Activated naive CD8-positive, alpha-beta T cell treated with anti-CD3 and anti-CD28 coated beads, Interleukin-2, amount 10 ng/mL, durations not matched to agents 7 days and 5 days (primary cell): ENCODE results near the gene ST3GAL4. TPM values are rescaled to one million over a fixed set of nuclear protein-coding genes. Genes with fewer than 3 reads are reported as not detected.

Experiments
- ATAC-seq: fragments of 150-1000 bp; cut with Tn5 transposase; one replicate; pipeline ENCODE4 v1.10.0; 2021; ENCODE audit warnings: low read depth, moderate library complexity
- POLR2A ChIA-PET: fragments of 350-600 bp; sonication (Branson Sonifier 250); formaldehyde crosslinking; loops from one replicate; lab custom pipeline; 2021; ENCODE audit warnings: antibody characterized with exemption; lab: Charles Lee
- DNase-seq: peaks from one replicate; pipeline ENCODE4 v3.0.0; 2021
- H3K27ac Mint-ChIP-seq: one replicate; pipeline ENCODE4 v1.8.0; 2022; ENCODE audit warnings: mild to moderate bottlenecking, mixed read lengths
- H3K27me3 Mint-ChIP-seq: one replicate; pipeline ENCODE4 v1.8.0; 2022; ENCODE audit warnings: mild to moderate bottlenecking, moderate library complexity, mixed read lengths
- H3K36me3 Mint-ChIP-seq: one replicate; pipeline ENCODE4 v1.8.0; 2021; ENCODE audit warnings: mild to moderate bottlenecking, mixed read lengths
- H3K4me1 Mint-ChIP-seq: one replicate; pipeline ENCODE4 v1.8.0; 2021; ENCODE audit warnings: mixed read lengths
- H3K4me3 Mint-ChIP-seq: one replicate; pipeline ENCODE4 v1.8.0; 2022; ENCODE audit warnings: mild to moderate bottlenecking, moderate library complexity, mixed read lengths
- H3K9me3 Mint-ChIP-seq: one replicate; pipeline ENCODE4 v1.8.0; 2021; ENCODE audit warnings: mixed read lengths
- total RNA-seq, 2 experiments: library from RNA; stranded (reverse); gene quantifications; one replicate each; pipeline ENCODE4 v1.2.3, GENCODE V29; 2021

ST3GAL4 gene
- total RNA-seq, 2 experiments from 2014 or later, result 6.3 to 8.5 TPM

GRCh38 chr11:126334659-126335462 lies 20.6 kb upstream of the ST3GAL4 start:
- Mint-ChIP-seq H3K4me3 (no peak overlapping the region), H3K27ac (peak overlapping the region; percentile 65), H3K4me1 (peaks cover 8% of the 10 kb centered on the region), H3K9me3 (no peaks in the 10 kb centered on the region), H3K27me3 (no peaks in the 10 kb centered on the region), H3K36me3 (peaks cover 4% of the 10 kb centered on the region)
- DNase-seq (no peak), ATAC-seq (no peak)
- POLR2A ChIA-PET, result no interaction called here

- Mint-ChIP-seq H3K9me3 (no peaks in the 10 kb centered on the region), H3K27me3 (no peaks in the 10 kb centered on the region), H3K27ac (no peak overlapping the region), H3K36me3 (peaks cover 4% of the 10 kb centered on the region), H3K4me3 (no peak overlapping the region), H3K4me1 (peaks cover 8% of the 10 kb centered on the region)
- DNase-seq, result no peak
- POLR2A ChIA-PET, result no interaction called here
- no peak for ATAC-seq
These were observed 20.1 kb upstream of the ST3GAL4 start for GRCh38 chr11:126335463-126335760.

- H3K4me1 Mint-ChIP-seq, result peaks cover 8% of the 10 kb centered on the region
- POLR2A ChIA-PET, result no interaction called here
- ATAC-seq (peak; percentile 48), DNase-seq (no peak)
- no peaks in the 10 kb centered on the region for H3K9me3 Mint-ChIP-seq
- no peaks in the 10 kb centered on the region for H3K27me3 Mint-ChIP-seq
- peaks cover 4% of the 10 kb centered on the region for H3K36me3 Mint-ChIP-seq
- no peak overlapping the region for H3K4me3 Mint-ChIP-seq
- H3K27ac Mint-ChIP-seq, result peak overlapping the region; percentile 76
These were observed 19.3 kb upstream of the ST3GAL4 start for GRCh38 chr11:126336138-126336541.

- peaks cover 7% of the 10 kb centered on the region for H3K36me3 Mint-ChIP-seq
- H3K4me3 Mint-ChIP-seq, result no peak overlapping the region
- no peaks in the 10 kb centered on the region for H3K27me3 Mint-ChIP-seq
- ATAC-seq, result no peak
- POLR2A ChIA-PET, result no interaction called here
- H3K27ac Mint-ChIP-seq, result peak overlapping the region; percentile 76
- H3K4me1 Mint-ChIP-seq, result peaks cover 11% of the 10 kb centered on the region
- DNase-seq, result no peak
- no peaks in the 10 kb centered on the region for H3K9me3 Mint-ChIP-seq
These were observed 18.8 kb upstream of the ST3GAL4 start for GRCh38 chr11:126336671-126337101.

GRCh38 chr11:126337126-126337473 lies 18.4 kb upstream of the ST3GAL4 start:
- no peaks in the 10 kb centered on the region for H3K9me3 Mint-ChIP-seq
- no peak for ATAC-seq
- DNase-seq, result no peak
- H3K27me3 Mint-ChIP-seq, result no peaks in the 10 kb centered on the region
- H3K27ac Mint-ChIP-seq, result peak overlapping the region; percentile 22
- POLR2A ChIA-PET, result interaction anchor here (0.8 to 1.3 kb wide), 2 partner anchors 17 to 18 kb away, joined by 3 to 4 read pairs; no protein-coding TSS in a partner anchor
- peaks cover 7% of the 10 kb centered on the region for H3K36me3 Mint-ChIP-seq
- no peak overlapping the region for H3K4me3 Mint-ChIP-seq
- peaks cover 15% of the 10 kb centered on the region for H3K4me1 Mint-ChIP-seq

GRCh38 chr11:126337474-126338241 lies 17.8 kb upstream of the ST3GAL4 start:
- Mint-ChIP-seq H3K27ac (peak overlapping the region; percentile 22), H3K27me3 (no peaks in the 10 kb centered on the region), H3K4me3 (no peak overlapping the region), H3K36me3 (peaks cover 7% of the 10 kb centered on the region), H3K4me1 (peaks cover 19% of the 10 kb centered on the region), H3K9me3 (no peaks in the 10 kb centered on the region)
- ATAC-seq (no peak), DNase-seq (no peak)
- POLR2A ChIA-PET, result interaction anchor here (0.8 to 1.3 kb wide), 2 partner anchors 16 to 19 kb away, joined by 3 to 4 read pairs; no protein-coding TSS in a partner anchor

GRCh38 chr11:126338346-126339055 lies 17.0 kb upstream of the ST3GAL4 start:
- DNase-seq (no peak), ATAC-seq (no peak)
- peak overlapping the region; percentile 32 for H3K27ac Mint-ChIP-seq
- peaks cover 7% of the 10 kb centered on the region for H3K36me3 Mint-ChIP-seq
- peaks cover 20% of the 10 kb centered on the region for H3K4me1 Mint-ChIP-seq
- H3K9me3 Mint-ChIP-seq, result no peaks in the 10 kb centered on the region
- no peaks in the 10 kb centered on the region for H3K27me3 Mint-ChIP-seq
- no peak overlapping the region for H3K4me3 Mint-ChIP-seq
- POLR2A ChIA-PET, result interaction anchor here (1.3 kb wide), 1 partner anchor 20 kb away, joined by 4 read pairs; no protein-coding TSS in a partner anchor

GRCh38 chr11:126339073-126339862 lies 16.2 kb upstream of the ST3GAL4 start:
- Mint-ChIP-seq H3K9me3 (no peaks in the 10 kb centered on the region), H3K36me3 (peaks cover 11% of the 10 kb centered on the region), H3K27ac (no peak overlapping the region), H3K4me3 (no peak overlapping the region), H3K4me1 (peaks cover 22% of the 10 kb centered on the region), H3K27me3 (no peaks in the 10 kb centered on the region)
- DNase-seq, result no peak
- ATAC-seq, result no peak
- POLR2A ChIA-PET, result no interaction called here

GRCh38 chr11:126339863-126340434 lies 15.5 kb upstream of the ST3GAL4 start:
- Mint-ChIP-seq H3K36me3 (peaks cover 12% of the 10 kb centered on the region), H3K4me3 (no peak overlapping the region), H3K4me1 (peaks cover 21% of the 10 kb centered on the region), H3K27ac (no peak overlapping the region), H3K27me3 (no peaks in the 10 kb centered on the region), H3K9me3 (no peaks in the 10 kb centered on the region)
- ATAC-seq (no peak), DNase-seq (no peak)
- POLR2A ChIA-PET, result interaction anchor here (0.8 kb wide), 1 partner anchor 14 kb away, joined by 3 read pairs; no protein-coding TSS in a partner anchor

GRCh38 chr11:126340960-126341606 lies 14.4 kb upstream of the ST3GAL4 start:
- Mint-ChIP-seq H3K4me3 (no peak overlapping the region), H3K4me1 (peaks cover 23% of the 10 kb centered on the region), H3K9me3 (no peaks in the 10 kb centered on the region), H3K27me3 (no peaks in the 10 kb centered on the region), H3K36me3 (peaks cover 12% of the 10 kb centered on the region), H3K27ac (peak overlapping the region; percentile 75)
- DNase-seq (no peak), ATAC-seq (no peak)
- POLR2A ChIA-PET, result no interaction called here

- Mint-ChIP-seq H3K27ac (peak overlapping the region; percentile 47), H3K4me1 (peaks cover 22% of the 10 kb centered on the region), H3K27me3 (no peaks in the 10 kb centered on the region), H3K36me3 (peaks cover 10% of the 10 kb centered on the region), H3K4me3 (no peak overlapping the region), H3K9me3 (no peaks in the 10 kb centered on the region)
- DNase-seq (no peak), ATAC-seq (no peak)
- POLR2A ChIA-PET, result no interaction called here
These were observed 13.7 kb upstream of the ST3GAL4 start for GRCh38 chr11:126341760-126342161.

- Mint-ChIP-seq H3K4me3 (no peak overlapping the region), H3K27me3 (no peaks in the 10 kb centered on the region), H3K9me3 (no peaks in the 10 kb centered on the region), H3K27ac (no peak overlapping the region), H3K36me3 (peaks cover 10% of the 10 kb centered on the region), H3K4me1 (peaks cover 22% of the 10 kb centered on the region)
- ATAC-seq, result no peak
- POLR2A ChIA-PET, result interaction anchor here (0.7 kb wide), 1 partner anchor 85 kb away, joined by 4 read pairs; no protein-coding TSS in a partner anchor
- no peak for DNase-seq
These were observed 12.4 kb upstream of the ST3GAL4 start for GRCh38 chr11:126343051-126343450.
